Spleen (tissue), 7 donors: Measurements from ENCODE around the gene CAMK2N2.

Source experiments
- CTCF ChIP-seq, 11 experiments: fragments of 200-600 bp in 7 of 11; fragments of 450-650 bp in 4 of 11; sonication (generic) in 4 of 11; IDR thresholded peaks in 8 of 11; conservative IDR thresholded peaks in 3 of 11; 1 replicate in 7 of 11; 2 replicates in 4 of 11; pipeline versions ENCODE4 v1.4.0 to v1.8.0; 2016 to 2021; ENCODE audit warnings: antibody characterized with exemption in 11 of 11, inconsistent platforms in 4 of 11, mild to moderate bottlenecking in 1 of 11
- POLR2A ChIP-seq, 3 donors: fragments of 450-650 bp; IDR thresholded peaks; one replicate each; pipeline ENCODE4 v1.5.1; 2017; ENCODE audit warnings: antibody characterized with exemption in 3 of 3, mild to moderate bottlenecking in 1 of 3
- POLR2AphosphoS5 ChIP-seq, 3 donors: sonication (generic); formaldehyde crosslinking; IDR thresholded peaks; one replicate each; pipeline ENCODE4 v1.5.1; 2017; ENCODE audit warnings: antibody characterized with exemption in 3 of 3
- donor health status: DM: no; HTN: no; CAD: no; lungs with moderate emphysema.
- donor health status: DM: no; HTN: no; CAD: no.
- donor health status: DM: no; HTN: no; CAD: no.

GRCh38 chr3:184259878-184260723 is 1.3 kb downstream of the CAMK2N2 start:
- TF ChIP-seq CTCF (IDR thresholded peaks at IDR 0.05 in 8 of 11, conservative IDR thresholded peaks at IDR 0.05 in 3 of 11): no peak
- no peak for TF ChIP-seq POLR2A (IDR thresholded peaks at IDR 0.05)
- no peak for TF ChIP-seq POLR2AphosphoS5 (IDR thresholded peaks at IDR 0.05)
